Body of pancreas (tissue), 4 donors: ENCODE measurements around the gene SETBP1. TPM values are rescaled to one million over a fixed set of nuclear protein-coding genes. Genes with fewer than 3 reads are reported as not detected.

Experiments used
- ATAC-seq: fragments of 150-250 bp; one replicate; pipeline ENCODE4 v1.9.1; 2016
- DNase-seq, 4 donors: peaks; one replicate each; pipeline ENCODE4 v3.0.0-alpha.2; 2019
- H3K27ac ChIP-seq, 4 donors: fragments of 200-600 bp; sonication (generic); 1 replicate in 3 of 4; 2 replicates in 1 of 4; pipeline versions ENCODE4 v1.5.1 to v1.6.1; 2016 to 2019; ENCODE audit warnings: mild to moderate bottlenecking in 1 of 4, mixed read lengths in 1 of 4, moderate library complexity in 1 of 4
- H3K27me3 ChIP-seq, 2 donors: fragments of 200-600 bp; sonication (generic); one replicate each; pipeline ENCODE4 v1.6.0; 2016; ENCODE audit warnings: mild to moderate bottlenecking in 1 of 2
- H3K36me3 ChIP-seq, 2 donors: fragments of 200-600 bp; sonication (generic); replicated peaks in 1 of 2; 2 replicates each; pipeline ENCODE4 v1.5.1; 2016; ENCODE audit warnings: low read depth in 2 of 2; ENCODE audit not compliant: insufficient read depth in 1 of 2
- H3K4me1 ChIP-seq: fragments of 200-600 bp; sonication (generic); one replicate; pipeline ENCODE4 v1.6.0; 2016
- H3K4me3 ChIP-seq, 2 donors: fragments of 200-600 bp; sonication (generic); 1 replicate in 1 of 2; 2 replicates in 1 of 2; pipeline ENCODE4 v1.5.1; 2016 to 2019
- H3K9me3 ChIP-seq, 3 donors: fragments of 200-600 bp; sonication (generic); 1 replicate in 2 of 3; 2 replicates in 1 of 3; pipeline ENCODE4 v1.5.1; 2016
- CTCF ChIP-seq, 7 experiments: fragments of 450-650 bp in 4 of 7; fragments of 200-600 bp in 3 of 7; sonication (generic) in 3 of 7; IDR thresholded peaks; one replicate each; pipeline ENCODE4 v1.5.1; 2016 to 2019; ENCODE audit warnings: antibody characterized with exemption in 7 of 7
- POLR2A ChIP-seq, 3 donors: fragments of 450-650 bp; IDR thresholded peaks; one replicate each; pipeline ENCODE4 v1.6.1; 2016; ENCODE audit warnings: antibody characterized with exemption in 3 of 3, mild to moderate bottlenecking in 2 of 3
- WGBS, 2 donors: methylation state at CpG; one replicate each; pipeline ENCODE4 v1.1.5; 2017; 5-methylcytosine and 5-hydroxymethylcytosine counted together
- intact Hi-C: fragments of 100-400 bp; cut with DNase I; formaldehyde crosslinking; loops from one replicate; pipeline ENCODE4 v1.15.1; 2023
- total RNA-seq, 2 donors: library from RNA; depleted of rRNA; stranded (reverse); fragments of >200 nt; gene quantifications; one replicate each; pipeline ENCODE4 v1.1.0, GENCODE V29; 2016

Gene SETBP1
- total RNA-seq, 2 donors from 2014 or later, result 23.6 to 37.2 TPM

- TF ChIP-seq CTCF (IDR thresholded peaks at IDR 0.05) (no peak), POLR2A (IDR thresholded peaks at IDR 0.05) (peak in 1 of 3 donors; percentile 7)
- intact Hi-C loops, result no loop called here
- no peaks in the 10 kb centered on the region for H3K9me3 ChIP-seq
- peak overlapping the region; percentile 78 to 87 (median 84) for H3K27ac ChIP-seq
- H3K4me3 ChIP-seq, result no peak overlapping the region
- peaks cover 66% of the 10 kb centered on the region for H3K4me1 ChIP-seq
- ATAC-seq, result peak; percentile 80
- 37% methylated on average over 6 of the region's 6 CpGs for WGBS, 2 donors
- H3K27me3 ChIP-seq, result no peaks in the 10 kb centered on the region
- peak; percentile 77 to 88 (median 84) for DNase-seq
- no peaks in the 10 kb centered on the region for H3K36me3 ChIP-seq
Observed at GRCh38 chr18:44896846-44897245, 216.2 kb downstream of the SETBP1 start.

- Histone ChIP-seq H3K4me1 (peaks cover 66% of the 10 kb centered on the region), H3K27me3 (no peaks in the 10 kb centered on the region), H3K36me3 (no peaks in the 10 kb centered on the region), H3K27ac (peak overlapping the region; percentile 78 to 87 (median 84)), H3K4me3 (no peak overlapping the region), H3K9me3 (no peaks in the 10 kb centered on the region)
- peak; percentile 88 for ATAC-seq
- DNase-seq, result peak; percentile 85 to 91 (median 88)
- WGBS, 2 donors, result 33 to 37% methylated on average over 8 of the region's 8 CpGs
- intact Hi-C loops, result no loop called here
- TF ChIP-seq POLR2A (IDR thresholded peaks at IDR 0.05), result peak in 1 of 3 donors; percentile 7
- TF ChIP-seq CTCF (IDR thresholded peaks at IDR 0.05), result no peak
Observed at GRCh38 chr18:44897411-44897810, 216.7 kb downstream of the SETBP1 start.

- H3K4me3 ChIP-seq, result no peak overlapping the region
- H3K27ac ChIP-seq, result peak overlapping the region; percentile 78 to 87 (median 84)
- intact Hi-C loops, result no loop called here
- H3K36me3 ChIP-seq, result no peaks in the 10 kb centered on the region
- DNase-seq (no peak), ATAC-seq (no peak)
- no peaks in the 10 kb centered on the region for H3K9me3 ChIP-seq
- TF ChIP-seq POLR2A (IDR thresholded peaks at IDR 0.05), result no peak
- TF ChIP-seq CTCF (IDR thresholded peaks at IDR 0.05), result no peak
- peaks cover 66% of the 10 kb centered on the region for H3K4me1 ChIP-seq
- no peaks in the 10 kb centered on the region for H3K27me3 ChIP-seq
Observed at GRCh38 chr18:44897816-44898215, 217.1 kb downstream of the SETBP1 start.

- 58 to 59% methylated on average over 2 of the region's 2 CpGs for WGBS, 2 donors
- no peaks in the 10 kb centered on the region for H3K9me3 ChIP-seq
Observed at GRCh38 chr18:44898498-44898897, 217.8 kb downstream of the SETBP1 start.

More at GRCh38 chr18:44898498-44898897, 217.8 kb downstream of the SETBP1 start:
- TF ChIP-seq POLR2A (IDR thresholded peaks at IDR 0.05) (no peak), CTCF (IDR thresholded peaks at IDR 0.05) (no peak)
- intact Hi-C loops, result no loop called here
- DNase-seq, result no peak
- peaks cover 66% of the 10 kb centered on the region for H3K4me1 ChIP-seq
- no peak overlapping the region for H3K4me3 ChIP-seq
- ATAC-seq, result no peak
- H3K36me3 ChIP-seq, result no peaks in the 10 kb centered on the region
- peak overlapping the region; percentile 21 to 87 (median 82) for H3K27ac ChIP-seq
- H3K27me3 ChIP-seq, result no peaks in the 10 kb centered on the region
